MCF 10A (cell line): ENCODE results near the gene GCC1. TPM values are rescaled to one million over a fixed set of nuclear protein-coding genes. Genes with fewer than 3 reads are reported as not detected.
"Not testable (repeated sequence)": the region's sequence is repeated elsewhere in the genome, so short reads cannot be mapped to it uniquely, and the experiment has no call there.

Experiments
- BruUV-seq: library from RNA; stranded (reverse); fragments of 400-500 nt; replicated peaks from 2 replicates; lab custom pipeline; 2021; lab: Mats Ljungman, UMichigan
- CTCF ChIA-PET: fragments of 300-600 bp; sonication (Branson Sonifier 250); formaldehyde crosslinking; extraction: SDS; loops from one replicate; lab custom pipeline; 2021; ENCODE audit warnings: antibody characterized with exemption, inconsistent platforms; lab: Yijun Ruan, JAX
- POLR2A ChIA-PET: fragments of 300-600, 350-650 bp; sonication (Branson Sonifier 250); formaldehyde crosslinking; extraction: SDS; loops from one replicate; lab custom pipeline; 2020; ENCODE audit warnings: antibody characterized with exemption, inconsistent platforms; lab: Yijun Ruan, JAX
- DNase-seq: peaks from one replicate; pipeline ENCODE4 v3.0.0-alpha.2; 2018; ENCODE audit not compliant: unreplicated experiment
- H3K27ac Mint-ChIP-seq: one replicate; pipeline ENCODE4 v1.8.0; 2022; ENCODE audit warnings: mild to moderate bottlenecking, low read depth, mixed read lengths; ENCODE audit not compliant: unreplicated experiment
- H3K27me3 Mint-ChIP-seq: one replicate; pipeline ENCODE4 v1.8.0; 2022; ENCODE audit warnings: mixed read lengths; ENCODE audit not compliant: insufficient read depth, unreplicated experiment
- H3K36me3 Mint-ChIP-seq: one replicate; pipeline ENCODE4 v1.8.0; 2022; ENCODE audit warnings: mild to moderate bottlenecking, moderate library complexity, mixed read lengths; ENCODE audit not compliant: insufficient read depth, unreplicated experiment
- H3K4me1 Mint-ChIP-seq: one replicate; pipeline ENCODE4 v1.8.0; 2022; ENCODE audit warnings: mixed read lengths; ENCODE audit not compliant: insufficient read depth, unreplicated experiment
- H3K4me3 Mint-ChIP-seq: one replicate; pipeline ENCODE4 v1.8.0; 2022; ENCODE audit warnings: mild to moderate bottlenecking, moderate library complexity, mixed read lengths; ENCODE audit not compliant: unreplicated experiment
- H3K9me3 Mint-ChIP-seq: one replicate; pipeline ENCODE4 v1.8.0; 2022; ENCODE audit warnings: mixed read lengths; ENCODE audit not compliant: unreplicated experiment
- CTCF ChIP-seq: fragments of 200-600 bp; IDR thresholded peaks from one replicate; pipeline ENCODE4 v1.8.0; 2022; ENCODE audit warnings: antibody characterized with exemption, mild to moderate bottlenecking; ENCODE audit not compliant: unreplicated experiment
- intact Hi-C: fragments of 100-400 bp; cut with micrococcal nuclease; formaldehyde crosslinking; loops from 2 replicates; pipeline ENCODE4 v1.14.1; 2022
- total RNA-seq: library from RNA; stranded (reverse); gene quantifications from 2 replicates; pipeline ENCODE4 v1.2.3, GENCODE V29; 2022

GCC1 gene
- total RNA-seq, 1 experiment from 2014 or later: 27.7 TPM

- intact Hi-C loops: no loop called here
Observed at GRCh38 chr7:127546313-127546712, 39.1 kb downstream of the GCC1 start.

GRCh38 chr7:127541548-127541947, 43.8 kb downstream of the GCC1 start:
- no peaks in the 10 kb centered on the region for H3K36me3 Mint-ChIP-seq
- ChIA-PET POLR2A (no interaction called here), CTCF (interaction anchor here (1.0 kb wide), 1 partner anchor 27 kb away, joined by 4 read pairs; no protein-coding TSS in a partner anchor)
- BruUV-seq: no TSS peak
- no peak for TF ChIP-seq CTCF
- no peak overlapping the region for H3K4me3 Mint-ChIP-seq
- H3K4me1 Mint-ChIP-seq: no peaks in the 10 kb centered on the region
- peaks cover 23% of the 10 kb centered on the region for H3K27me3 Mint-ChIP-seq
- H3K27ac Mint-ChIP-seq: no peak overlapping the region
- peaks cover 7% of the 10 kb centered on the region for H3K9me3 Mint-ChIP-seq
- DNase-seq: no peak
- intact Hi-C loops: no loop called here

More at GRCh38 chr7:127546313-127546712, 39.1 kb downstream of the GCC1 start:
- H3K4me3 Mint-ChIP-seq: no peak overlapping the region
- ChIA-PET CTCF (no interaction called here), POLR2A (no interaction called here)
- H3K27ac Mint-ChIP-seq: no peak overlapping the region
- BruUV-seq: no TSS peak
- TF ChIP-seq CTCF: no peak
- H3K4me1 Mint-ChIP-seq: no peaks in the 10 kb centered on the region
- peaks cover 14% of the 10 kb centered on the region for H3K9me3 Mint-ChIP-seq
- DNase-seq: no peak
- H3K27me3 Mint-ChIP-seq: no peaks in the 10 kb centered on the region
- no peaks in the 10 kb centered on the region for H3K36me3 Mint-ChIP-seq

GRCh38 chr7:127540461-127540860, 44.9 kb downstream of the GCC1 start:
- DNase-seq, BruUV-seq, intact Hi-C loops, H3K4me3 Mint-ChIP-seq, H3K27ac Mint-ChIP-seq, POLR2A ChIA-PET, H3K36me3 Mint-ChIP-seq, H3K9me3 Mint-ChIP-seq, CTCF ChIA-PET, H3K4me1 Mint-ChIP-seq: not testable (repeated sequence)
- H3K27me3 Mint-ChIP-seq: peaks cover 34% of the 10 kb centered on the region

- no peaks in the 10 kb centered on the region for H3K9me3 Mint-ChIP-seq
- H3K4me3 Mint-ChIP-seq: no peak overlapping the region
Observed at GRCh38 chr7:127539116-127539515, 46.3 kb downstream of the GCC1 start.

More at GRCh38 chr7:127539116-127539515, 46.3 kb downstream of the GCC1 start:
- no TSS peak for BruUV-seq
- no peaks in the 10 kb centered on the region for H3K36me3 Mint-ChIP-seq
- H3K27me3 Mint-ChIP-seq: peaks cover 35% of the 10 kb centered on the region
- ChIA-PET CTCF (no interaction called here), POLR2A (no interaction called here)
- intact Hi-C loops: no loop called here
- no peak for DNase-seq
- TF ChIP-seq CTCF: no peak
- no peaks in the 10 kb centered on the region for H3K4me1 Mint-ChIP-seq
- no peak overlapping the region for H3K27ac Mint-ChIP-seq
